Anterior cingulate cortex (tissue), 58 donors: ENCODE measurements around the gene LENEP.

Experiments
- DNase-seq, 58 donors: peaks; one replicate each; lab custom pipeline; 2025; lab: John Stamatoyannopoulos, UW

The LENEP gene

GRCh38 chr1:155007251-155007828, 14.0 kb downstream of the LENEP start:
- peak in 49 of 58 donors; percentile 15 to 78 (median 45) for DNase-seq

GRCh38 chr1:155008015-155008941, 14.9 kb downstream of the LENEP start:
- DNase-seq = peak in 10 of 58 donors; percentile 10 to 52 (median 26)

- no peak for DNase-seq
These were observed 15.9 kb downstream of the LENEP start for GRCh38 chr1:155009221-155009711.

- DNase-seq = no peak
These were observed 16.4 kb downstream of the LENEP start for GRCh38 chr1:155009742-155010141.

- no peak for DNase-seq
These were observed 17.0 kb downstream of the LENEP start for GRCh38 chr1:155010211-155010918.

- DNase-seq = no peak
These were observed 17.6 kb downstream of the LENEP start for GRCh38 chr1:155011004-155011416.

GRCh38 chr1:155011437-155012025, 18.1 kb downstream of the LENEP start:
- no peak for DNase-seq

- peak in 55 of 58 donors; percentile 29 to 92 (median 82) for DNase-seq
These were observed 18.7 kb downstream of the LENEP start for GRCh38 chr1:155012026-155012546.

GRCh38 chr1:155012776-155013602, 19.6 kb downstream of the LENEP start:
- DNase-seq = no peak

GRCh38 chr1:155013632-155014031, 20.2 kb downstream of the LENEP start:
- no peak for DNase-seq

GRCh38 chr1:155014709-155015508, 21.5 kb downstream of the LENEP start:
- DNase-seq = no peak

GRCh38 chr1:155015527-155016230, 22.3 kb downstream of the LENEP start:
- DNase-seq = no peak

- no peak for DNase-seq
These were observed 22.9 kb downstream of the LENEP start for GRCh38 chr1:155016231-155016831.

- DNase-seq = peak in 55 of 58 donors; percentile 32 to 88 (median 77)
These were observed 23.9 kb downstream of the LENEP start for GRCh38 chr1:155017041-155017945.

- DNase-seq = no peak
These were observed 24.5 kb downstream of the LENEP start for GRCh38 chr1:155017946-155018316.

- DNase-seq = no peak
These were observed 25.4 kb downstream of the LENEP start for GRCh38 chr1:155018617-155019348.
